Suprapubic skin (tissue), 3 donors: ENCODE results near the gene ZNF160.

Experiments
- CTCF ChIP-seq, 2 donors: fragments of 200-600 bp in 1 of 2; fragments of 450-650 bp in 1 of 2; sonication (generic) in 1 of 2; IDR thresholded peaks; one replicate each; pipeline ENCODE4 v1.5.1; 2016 to 2019; ENCODE audit warnings: antibody characterized with exemption in 2 of 2, mild to moderate bottlenecking in 1 of 2, moderate library complexity in 1 of 2
- POLR2A ChIP-seq, 2 donors: fragments of 450-650 bp; IDR thresholded peaks; one replicate each; pipeline ENCODE4 v1.6.1; 2017; ENCODE audit warnings: antibody characterized with exemption in 2 of 2, mild to moderate bottlenecking in 2 of 2, moderate library complexity in 2 of 2

GRCh38 chr19:53109527-53109926 lies 6.3 kb upstream of the ZNF160 start:
- no peak for TF ChIP-seq CTCF (IDR thresholded peaks at IDR 0.05)
- no peak for TF ChIP-seq POLR2A (IDR thresholded peaks at IDR 0.05)
